Memory B cell (primary cell): ENCODE results near the gene CBX3.
"Not testable (repeated sequence)": the region's sequence is repeated elsewhere in the genome, so short reads cannot be mapped to it uniquely, and the experiment has no call there.

ENCODE experiments used
- ATAC-seq: fragments of 150-1000 bp; cut with Tn5 transposase; 2 replicates; pipeline ENCODE4 v1.10.0; 2021; ENCODE audit warnings: low read depth, mild to moderate bottlenecking, moderate library complexity
- DNase-seq, 2 donors: peaks; one replicate each; pipeline ENCODE4 v3.0.0; 2022; ENCODE audit warnings: low spot score in 2 of 2
- H3K27ac Mint-ChIP-seq: one replicate; pipeline ENCODE4 v1.8.0; 2022; ENCODE audit warnings: mild to moderate bottlenecking, moderate library complexity, mixed read lengths
- H3K27me3 Mint-ChIP-seq: one replicate; pipeline ENCODE4 v1.8.0; 2022; ENCODE audit warnings: mixed read lengths
- H3K36me3 Mint-ChIP-seq: one replicate; pipeline ENCODE4 v1.8.0; 2022; ENCODE audit warnings: mild to moderate bottlenecking, mixed read lengths
- H3K4me1 Mint-ChIP-seq: one replicate; pipeline ENCODE4 v1.8.0; 2022; ENCODE audit warnings: mixed read lengths
- H3K4me3 Mint-ChIP-seq: one replicate; pipeline ENCODE4 v1.8.0; 2022; ENCODE audit warnings: mild to moderate bottlenecking, moderate library complexity, mixed read lengths
- H3K9me3 Mint-ChIP-seq: one replicate; pipeline ENCODE4 v1.8.0; 2022; ENCODE audit warnings: mixed read lengths

The CBX3 gene

DNA sequence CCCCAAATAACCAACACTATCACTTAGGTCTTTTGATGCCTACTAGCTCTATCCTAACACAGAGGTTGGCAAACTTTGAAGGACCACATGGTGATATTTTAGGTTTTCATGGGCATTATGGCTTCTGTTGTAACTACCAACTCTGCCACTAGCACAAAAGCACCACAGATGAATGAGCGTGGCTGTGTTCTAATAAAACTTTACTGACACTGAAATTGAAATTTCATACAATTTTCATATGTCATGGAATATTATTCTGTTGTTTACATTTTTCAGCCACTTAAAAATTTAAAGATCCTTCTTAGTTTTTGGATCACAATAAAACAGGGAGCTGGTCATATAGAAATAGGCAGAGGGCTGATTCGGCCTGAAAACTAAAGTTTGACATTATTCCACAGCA is 26.4 kb downstream of the CBX3 start:
- H3K36me3 Mint-ChIP-seq: peaks cover 2% of the 10 kb centered on the region
- no peaks in the 10 kb centered on the region for H3K4me1 Mint-ChIP-seq
- H3K27me3 Mint-ChIP-seq: peaks cover 11% of the 10 kb centered on the region
- ATAC-seq (no peak), DNase-seq (no peak)
- H3K4me3 Mint-ChIP-seq: no peak overlapping the region
- no peaks in the 10 kb centered on the region for H3K9me3 Mint-ChIP-seq
- no peak overlapping the region for H3K27ac Mint-ChIP-seq

DNA sequence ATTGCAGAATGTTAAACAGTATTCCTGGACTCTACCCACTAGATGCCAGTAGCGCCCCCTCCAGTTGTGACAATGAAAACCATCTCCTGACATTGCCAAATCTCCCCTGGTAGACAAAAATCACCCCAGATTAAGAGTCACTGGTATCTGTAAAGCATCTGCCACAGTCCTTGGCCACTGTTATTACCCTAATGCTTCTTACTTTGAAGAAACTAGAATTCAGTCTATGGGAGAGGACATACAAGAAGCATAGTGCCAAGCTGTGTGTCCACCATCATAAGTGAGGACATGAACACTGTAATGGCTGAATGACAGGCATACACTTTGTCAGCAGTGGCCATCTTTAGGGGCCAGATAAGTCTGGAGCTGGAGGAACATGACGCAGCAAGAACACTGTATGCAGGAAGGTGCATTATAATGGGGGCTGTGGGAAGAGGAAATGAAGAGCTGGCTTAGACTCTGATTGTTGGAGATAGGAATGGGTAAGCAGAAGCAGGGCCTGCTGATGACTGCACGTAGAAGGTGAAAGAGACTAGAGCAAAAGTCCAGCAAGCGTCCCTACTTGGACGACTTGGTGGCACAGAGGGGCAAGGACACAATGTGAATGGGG is 32.5 kb downstream of the CBX3 start:
- H3K27me3 Mint-ChIP-seq: peaks cover 8% of the 10 kb centered on the region
- DNase-seq (no peak), ATAC-seq (no peak)
- no peak overlapping the region for H3K27ac Mint-ChIP-seq
- no peak overlapping the region for H3K4me3 Mint-ChIP-seq
- peaks cover 2% of the 10 kb centered on the region for H3K36me3 Mint-ChIP-seq
- H3K9me3 Mint-ChIP-seq: no peaks in the 10 kb centered on the region
- peaks cover 4% of the 10 kb centered on the region for H3K4me1 Mint-ChIP-seq

DNA sequence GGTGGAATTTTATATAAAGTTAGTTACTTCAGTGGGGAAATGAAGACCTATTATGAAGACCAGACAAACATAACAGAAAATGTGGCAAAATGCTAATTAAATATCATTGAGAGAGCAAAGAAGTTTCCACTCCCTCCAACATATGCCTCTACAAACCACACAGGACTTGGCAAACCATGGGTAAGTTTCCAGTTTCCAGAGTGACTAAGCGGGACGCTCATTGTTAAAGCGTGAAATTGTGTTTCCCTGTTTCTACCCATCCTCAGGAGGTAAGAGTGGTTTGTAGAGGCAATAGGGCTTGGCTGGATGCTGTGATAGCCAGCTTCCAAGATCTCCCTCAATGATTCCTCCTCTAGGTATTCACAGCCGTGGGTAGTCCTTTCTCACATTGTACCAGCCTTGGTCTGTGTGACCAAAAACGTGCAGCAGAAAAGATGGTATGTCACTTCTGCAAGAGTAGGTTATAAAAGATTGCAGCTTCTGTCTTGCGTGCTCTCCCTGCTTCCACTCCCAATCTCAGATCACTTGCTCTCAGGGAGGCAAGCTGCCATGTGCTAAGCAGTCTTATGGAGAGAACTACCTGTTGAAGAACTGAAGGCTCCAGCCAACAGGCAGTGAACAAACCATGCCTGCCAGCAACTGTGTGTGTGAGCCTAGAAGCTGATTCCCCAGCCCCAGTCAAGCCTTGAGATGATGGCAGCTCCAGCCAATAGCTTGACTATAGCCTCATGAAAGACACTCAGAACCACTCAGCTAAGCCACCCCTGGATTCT is 35.7 kb downstream of the CBX3 start:
- Mint-ChIP-seq H3K27ac (no peak overlapping the region), H3K4me3 (no peak overlapping the region), H3K27me3 (peaks cover 7% of the 10 kb centered on the region), H3K9me3 (no peaks in the 10 kb centered on the region), H3K36me3 (no peaks in the 10 kb centered on the region), H3K4me1 (peaks cover 4% of the 10 kb centered on the region)
- DNase-seq (no peak), ATAC-seq (no peak)

DNA sequence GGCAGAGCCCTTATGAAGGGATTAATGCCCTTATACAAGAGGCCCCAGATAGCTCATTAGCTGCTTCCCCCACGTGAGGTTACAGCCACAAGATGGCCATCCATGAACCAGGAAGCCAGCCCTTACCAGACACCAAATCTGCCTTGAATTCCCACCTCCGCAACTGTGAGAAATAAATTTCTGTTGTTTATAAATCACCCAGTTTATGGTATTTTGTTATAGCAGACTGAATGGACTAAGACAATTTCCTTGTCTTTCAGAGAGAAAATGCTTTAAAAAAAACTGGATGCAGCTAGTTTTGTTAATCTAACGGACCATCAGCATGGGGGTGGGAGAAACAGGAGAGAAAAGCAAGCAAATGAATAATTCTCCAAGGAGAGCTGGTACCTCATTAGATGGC is 36.5 kb downstream of the CBX3 start:
- H3K27ac Mint-ChIP-seq: no peak overlapping the region
- no peak overlapping the region for H3K4me3 Mint-ChIP-seq
- peaks cover 5% of the 10 kb centered on the region for H3K27me3 Mint-ChIP-seq
- ATAC-seq: no peak
- H3K36me3 Mint-ChIP-seq: no peaks in the 10 kb centered on the region
- H3K4me1 Mint-ChIP-seq: peaks cover 4% of the 10 kb centered on the region
- DNase-seq: no peak
- no peaks in the 10 kb centered on the region for H3K9me3 Mint-ChIP-seq

DNA sequence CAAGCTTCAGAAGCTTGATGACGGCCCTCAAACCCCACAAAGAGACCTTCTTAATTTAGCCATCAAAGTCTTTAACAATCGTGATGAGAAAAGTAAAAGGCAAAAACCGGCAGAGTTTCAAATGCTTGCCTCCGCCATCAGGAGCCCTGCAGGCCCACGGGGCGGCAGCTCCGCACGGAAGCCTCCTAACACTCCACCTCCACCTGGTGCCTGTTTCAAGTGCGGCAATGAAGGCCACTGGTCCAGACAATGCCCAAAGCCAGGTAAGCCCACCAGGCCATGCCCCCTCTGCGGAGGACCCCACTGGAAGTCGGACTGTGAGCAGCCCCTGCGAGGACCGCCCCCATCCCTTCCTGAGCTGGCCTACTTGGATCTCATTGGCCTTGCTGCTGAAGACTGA is 43.6 kb downstream of the CBX3 start:
- Mint-ChIP-seq H3K9me3 (no peaks in the 10 kb centered on the region), H3K36me3 (no peaks in the 10 kb centered on the region), H3K4me3 (no peak overlapping the region), H3K27ac (no peak overlapping the region), H3K27me3 (no peaks in the 10 kb centered on the region), H3K4me1 (no peaks in the 10 kb centered on the region)
- no peak for ATAC-seq
- no peak for DNase-seq

DNA sequence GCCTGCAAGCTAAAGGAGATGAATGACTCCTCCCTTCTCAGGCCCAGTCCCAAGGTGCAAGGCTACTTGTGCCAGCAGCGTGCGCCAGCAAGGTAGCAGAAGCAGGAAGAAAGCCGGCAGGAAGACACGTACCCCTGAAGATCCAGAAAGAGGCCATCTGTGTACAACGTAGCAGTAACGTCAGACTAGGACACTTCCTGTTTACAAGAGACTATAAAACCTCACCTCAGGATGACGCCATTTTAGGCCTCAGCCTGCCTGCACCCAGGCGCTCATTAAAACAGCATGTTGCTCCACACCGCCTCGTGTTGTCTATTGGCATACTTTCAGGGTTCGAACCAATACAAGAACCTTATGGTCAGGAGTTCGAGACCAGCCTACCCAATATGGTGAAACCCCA is 48.7 kb downstream of the CBX3 start:
- no peaks in the 10 kb centered on the region for H3K4me1 Mint-ChIP-seq

DNA sequence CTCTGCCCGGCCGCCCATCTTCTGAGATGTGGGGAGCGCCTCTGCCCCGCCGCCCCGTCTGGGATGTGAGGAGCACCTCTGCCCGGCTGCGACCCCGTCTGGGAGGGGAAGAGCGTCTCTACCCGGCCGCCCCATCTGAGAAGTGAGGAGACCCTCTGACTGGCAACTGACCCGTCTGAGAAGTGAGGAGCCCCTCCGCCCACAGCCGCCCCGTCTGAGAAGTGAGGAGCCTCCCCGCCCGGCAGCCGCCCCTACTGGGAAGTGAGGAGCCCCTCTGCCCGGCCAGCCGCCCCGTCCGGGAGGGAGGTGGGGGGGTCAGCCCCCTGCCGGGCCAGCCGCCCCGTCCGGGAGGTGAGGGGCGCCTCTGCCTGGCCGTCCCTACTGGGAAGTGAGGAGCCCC is 60.3 kb downstream of the CBX3 start:
- not testable (repeated sequence) for H3K4me3 Mint-ChIP-seq, H3K27ac Mint-ChIP-seq, H3K9me3 Mint-ChIP-seq, H3K4me1 Mint-ChIP-seq, H3K27me3 Mint-ChIP-seq, H3K36me3 Mint-ChIP-seq, DNase-seq, ATAC-seq

More for the DNA sequence above, 48.7 kb downstream of the CBX3 start:
- Mint-ChIP-seq H3K4me3 (no peak overlapping the region), H3K27ac (no peak overlapping the region), H3K9me3 (no peaks in the 10 kb centered on the region), H3K27me3 (no peaks in the 10 kb centered on the region), H3K36me3 (no peaks in the 10 kb centered on the region)
- ATAC-seq (no peak), DNase-seq (no peak)
